ENCODE data around the gene GPN2. TPM values are rescaled to one million over a fixed set of nuclear protein-coding genes. Genes with fewer than 3 reads are reported as not detected.

GPN2 gene
- total and polyA plus RNA-seq, 9 of the 15 experiments (the other 6 are each of a cell fraction or from before 2014, with no cell fraction given), result 9.9 to 58.8 (median 20.4) TPM

- TF ChIP-seq HNRNPH1 (optimal IDR thresholded peaks at IDR 0.05; ENCODE audit: low read depth, low read length) (no peak), E2F4 (CRISPR knock-in tag; IDR thresholded peaks at IDR 0.05; ENCODE audit: low read depth) (peak; percentile 92), SIN3A (IDR thresholded peaks at IDR 0.05; ENCODE audit: borderline replicate concordance in 2 of 2, control insufficient read depth in 1 of 2, low read depth in 2 of 2, low read length in 2 of 2) (peak; percentile 40 to 67; a peak in 1 of 4 replicates), RBFOX2 (IDR thresholded peaks at IDR 0.05; ENCODE audit: low read depth, low read length) (peak; percentile 93), PTTG1 (tag; IDR thresholded peaks at IDR 0.05; ENCODE audit: low read depth) (no peak), E2F3 (CRISPR knock-in tag; IDR thresholded peaks at IDR 0.05) (peak; percentile 92; the same call in 1 of the 2 replicates), E2F5 (CRISPR knock-in tag; IDR thresholded peaks at IDR 0.05) (no peak), ZNF79 (CRISPR knock-in tag; IDR thresholded peaks at IDR 0.05; ENCODE audit: low read depth) (no peak), C11orf30 (IDR thresholded peaks at IDR 0.05; ENCODE audit: low read depth) (no peak), L3MBTL2 (IDR thresholded peaks at IDR 0.05) (peak; percentile 96), ZNF778 (CRISPR knock-in tag; IDR thresholded peaks at IDR 0.05) (no peak), BCLAF1 (IDR thresholded peaks at IDR 0.05; ENCODE audit: borderline replicate concordance in 1 of 2, control insufficient read depth in 1 of 2, low read depth in 2 of 2, low read length in 1 of 2) (no peak), FOXJ2 (tag; IDR thresholded peaks at IDR 0.05) (no peak), ZNF609 (CRISPR knock-in tag; IDR thresholded peaks at IDR 0.05; ENCODE audit: borderline replicate concordance) (no peak), ELF2 (CRISPR knock-in tag; IDR thresholded peaks at IDR 0.05) (peak; percentile 85), SMAD3 (CRISPR knock-in tag; conservative IDR thresholded peaks at IDR 0.05) (no peak)
These were observed 25.2 kb downstream of the GPN2 start (continued) for GRCh38 chr1:26864610-26865480.

Data from K562 (cell line).